GM04503 (cell line): ENCODE results near the gene FRS2.
A peak's percentile ranks its signal among the peaks of the same experiment; 100 is the strongest.

Source experiments
- DNase-seq: peaks from one replicate; pipeline ENCODE4 v3.0.0-alpha.2; 2012; ENCODE audit warnings: low read depth

FRS2 gene

DNA sequence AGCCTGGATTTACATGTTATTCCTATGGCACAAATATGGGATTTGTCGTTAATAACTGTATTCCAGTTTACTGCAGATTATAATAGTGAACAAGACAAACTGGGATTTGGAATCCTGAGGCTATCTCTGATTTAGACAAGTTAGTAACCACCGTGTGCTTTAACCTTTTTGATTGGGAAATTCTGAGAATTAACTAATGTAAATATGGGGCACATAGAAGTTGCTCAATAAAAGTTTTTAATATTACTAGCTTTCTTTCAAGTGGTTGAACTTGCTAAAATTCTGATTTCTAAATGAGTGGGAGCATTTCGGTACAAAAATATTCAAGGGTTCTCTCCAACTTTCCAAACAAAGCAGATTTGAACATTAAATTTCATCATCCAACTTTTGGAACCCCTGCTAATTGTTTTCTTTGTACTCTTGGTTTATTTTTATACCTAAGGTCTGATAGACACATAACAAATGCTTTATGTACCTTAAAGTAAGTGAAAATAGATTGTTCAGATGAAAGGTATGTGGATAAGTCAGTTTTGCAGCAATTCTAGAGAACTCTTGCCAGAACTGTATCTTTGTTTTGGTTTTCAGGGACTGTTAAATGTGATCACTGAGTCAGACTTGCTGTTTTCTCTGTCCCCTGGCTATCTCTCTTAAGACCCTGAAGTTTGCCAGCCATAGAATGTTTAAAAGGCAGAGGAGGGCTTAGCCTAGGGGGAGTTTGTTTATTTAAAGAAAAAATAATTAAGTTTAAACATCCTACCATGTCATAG, 57.5 kb downstream of the FRS2 start:
- DNase-seq = peak; percentile 61

DNA sequence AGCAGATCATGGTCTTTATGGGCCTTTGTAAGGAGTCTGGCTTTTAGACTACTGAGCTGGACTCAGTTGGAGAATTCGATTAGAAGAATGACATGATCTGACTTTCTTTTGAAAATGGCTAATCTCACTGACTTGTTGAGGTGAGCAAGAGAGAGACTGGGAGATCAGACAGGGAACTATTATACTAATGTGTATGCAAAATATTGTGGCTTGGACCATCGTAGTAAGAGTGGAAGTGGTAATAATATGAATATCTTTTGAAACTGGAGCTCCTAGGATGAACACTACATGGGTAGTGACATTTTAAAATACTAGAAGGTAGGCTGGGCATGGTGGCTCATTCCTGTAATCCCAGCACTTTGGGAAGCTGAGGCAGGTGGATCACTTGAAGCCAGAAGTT, 58.8 kb downstream of the FRS2 start:
- DNase-seq = no peak

DNA sequence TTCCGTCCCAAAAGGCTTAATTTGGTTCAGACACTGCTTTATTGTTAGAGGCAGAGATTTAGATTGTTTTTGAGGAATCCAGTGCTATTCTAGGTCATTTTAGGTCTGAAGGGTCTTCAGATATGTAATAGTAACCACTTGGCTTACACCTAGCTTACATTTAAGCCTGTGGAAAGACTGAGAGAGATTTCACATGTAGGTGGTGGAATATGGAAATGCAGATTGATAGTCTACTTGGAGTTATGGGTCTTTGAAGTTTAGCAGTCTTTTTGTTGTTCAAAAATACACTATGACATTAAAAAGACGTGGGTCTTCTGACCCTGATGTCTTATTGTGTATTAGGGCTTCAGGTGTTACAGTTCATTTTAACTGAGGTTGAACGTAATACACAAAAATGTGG, 63.7 kb downstream of the FRS2 start:
- no peak for DNase-seq

DNA sequence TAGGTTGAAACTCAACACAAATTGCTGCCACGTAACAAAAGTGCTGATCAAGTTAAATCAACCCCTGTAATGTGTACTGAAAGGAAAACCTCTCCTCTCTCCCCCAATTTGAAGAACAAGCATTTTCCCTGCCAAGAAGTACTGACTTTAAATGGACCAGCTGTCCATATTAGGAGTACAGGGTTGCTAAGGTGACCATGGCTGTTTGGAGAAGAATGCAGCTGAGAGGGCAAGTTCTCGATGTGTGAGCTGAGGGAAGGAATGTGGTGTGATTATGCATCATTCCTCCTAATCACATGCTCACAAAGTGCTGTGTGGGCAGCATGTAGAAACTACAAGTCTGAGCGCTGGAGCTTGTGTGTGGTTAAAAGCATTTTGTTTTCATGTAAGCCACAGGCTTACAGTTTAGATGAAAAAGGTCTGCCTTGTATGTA, 64.2 kb downstream of the FRS2 start:
- peak; percentile 98 for DNase-seq

- DNase-seq = no peak
Measured at GRCh38 chr12:69540987-69541386, 70.8 kb downstream of the FRS2 start.

GRCh38 chr12:69544087-69544486, 73.9 kb downstream of the FRS2 start:
- no peak for DNase-seq

GRCh38 chr12:69545081-69545480, 74.9 kb downstream of the FRS2 start:
- no peak for DNase-seq

- DNase-seq = no peak
Measured at GRCh38 chr12:69546693-69547438, 76.7 kb downstream of the FRS2 start.

- no peak for DNase-seq
Measured at GRCh38 chr12:69548687-69549086, 78.5 kb downstream of the FRS2 start.

- no peak for DNase-seq
Measured at GRCh38 chr12:69550569-69551350, 80.6 kb downstream of the FRS2 start.

DNA sequence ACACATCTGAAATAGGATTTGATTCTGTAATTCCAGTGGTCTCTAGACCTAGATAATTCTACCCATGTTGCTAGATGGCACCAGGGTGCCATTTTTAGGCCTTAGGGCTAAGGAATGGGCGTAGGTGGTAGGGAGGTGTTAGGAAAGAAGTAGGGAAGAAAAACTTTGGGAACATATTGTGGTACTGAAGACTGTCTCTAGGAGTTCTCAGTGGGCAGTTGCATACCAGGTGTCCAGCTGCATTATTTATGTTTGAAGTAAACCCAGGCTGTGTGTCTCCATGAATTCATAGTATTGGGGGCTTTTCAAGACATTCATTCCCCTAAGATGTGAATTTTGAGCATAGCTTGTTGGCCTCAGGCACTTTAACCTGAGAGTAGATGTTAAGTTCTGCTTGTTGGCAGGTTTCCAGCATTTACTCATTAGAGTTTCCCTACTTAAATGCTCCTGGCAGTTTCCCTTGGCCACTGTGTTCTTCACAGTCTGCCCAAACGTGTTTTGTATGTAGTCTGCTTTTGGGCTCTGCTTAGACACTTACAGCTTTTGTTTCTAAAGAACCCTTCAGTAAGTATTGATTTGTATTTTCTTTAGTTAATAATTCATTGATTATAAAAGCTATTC, 83.5 kb downstream of the FRS2 start:
- no peak for DNase-seq

DNA sequence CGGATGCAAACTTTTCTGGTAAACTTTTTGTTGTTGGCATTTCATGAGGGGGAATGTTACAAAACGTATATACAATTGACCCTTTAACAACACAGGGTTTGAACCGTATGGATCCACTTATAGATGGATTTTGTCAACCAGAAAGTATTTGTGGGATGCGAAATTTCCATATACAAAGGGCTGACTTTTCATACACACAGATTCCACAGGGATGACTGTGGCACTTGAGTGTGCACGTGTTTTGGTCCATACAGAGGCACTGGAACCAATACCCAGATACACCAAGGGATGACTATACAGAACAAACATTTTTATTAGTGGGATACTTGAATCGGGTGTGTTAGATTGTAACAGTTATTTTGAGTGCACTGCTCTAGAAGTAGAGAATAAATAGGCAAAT, 85.3 kb downstream of the FRS2 start:
- peak; percentile 79 for DNase-seq

DNA sequence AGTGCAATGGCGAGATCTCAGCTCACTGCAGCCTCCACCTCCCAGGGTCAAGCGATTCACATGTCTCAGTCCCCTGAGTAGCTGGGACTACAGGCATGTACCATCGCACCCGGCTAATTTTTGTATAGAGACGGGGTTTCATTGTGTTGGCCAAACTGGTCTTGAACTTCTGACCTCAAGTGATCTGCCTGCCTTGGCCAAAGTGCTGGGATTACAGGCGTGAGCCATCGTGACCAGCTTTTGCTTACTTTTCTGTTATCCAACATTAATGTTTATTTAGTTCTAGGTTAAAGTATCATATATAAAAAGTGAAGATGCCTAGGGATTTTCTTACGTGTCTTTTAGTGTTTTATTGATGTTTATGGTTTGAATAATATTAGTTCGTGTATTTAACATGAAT, 86.2 kb downstream of the FRS2 start:
- DNase-seq = no peak

- DNase-seq = no peak
Measured at GRCh38 chr12:69563166-69563762, 93.1 kb downstream of the FRS2 start.

DNA sequence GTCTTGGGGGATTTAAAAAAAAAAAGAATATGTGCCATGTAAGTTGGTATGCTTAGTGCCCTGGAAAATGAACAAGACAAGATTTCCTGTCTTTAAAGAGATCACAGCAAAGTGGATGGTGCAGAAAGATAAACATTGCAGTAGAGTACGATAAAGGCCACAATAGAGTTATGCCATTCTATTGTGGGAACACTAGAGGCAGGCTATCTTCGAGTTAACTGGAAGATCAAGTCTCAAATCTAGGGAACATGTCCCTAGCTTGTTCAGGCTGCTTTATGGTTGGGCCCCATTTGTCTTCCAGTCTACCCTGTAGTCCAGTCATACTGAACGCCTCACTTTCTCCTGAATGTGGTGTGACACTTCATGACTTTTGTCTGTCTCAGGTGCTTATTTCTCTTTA, 96.4 kb downstream of the FRS2 start:
- DNase-seq = no peak

DNA sequence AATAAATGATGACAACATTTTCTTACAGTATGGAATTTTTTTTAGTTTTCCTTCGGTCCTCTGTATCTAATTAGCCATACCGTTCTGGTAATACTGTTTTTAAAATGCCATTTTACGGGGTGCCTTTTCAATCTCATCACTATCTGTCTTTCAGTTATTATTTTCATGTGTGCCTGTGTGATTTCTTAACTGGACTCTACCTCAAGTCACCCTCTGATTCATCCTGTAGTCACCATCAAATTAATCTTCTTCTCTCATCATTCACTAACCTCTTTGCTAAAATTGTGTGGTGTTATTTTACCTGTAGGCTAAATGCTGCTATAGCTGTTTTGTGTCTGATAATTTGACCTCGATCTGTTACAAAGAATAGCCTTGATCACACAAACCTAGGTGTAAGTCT, 99.0 kb downstream of the FRS2 start:
- peak; percentile 16 for DNase-seq

GRCh38 chr12:69570000-69570516, 99.9 kb downstream of the FRS2 start:
- peak; percentile 65 for DNase-seq

- DNase-seq = peak; percentile 16
Measured at GRCh38 chr12:69570545-69571399, 100.6 kb downstream of the FRS2 start.

DNA sequence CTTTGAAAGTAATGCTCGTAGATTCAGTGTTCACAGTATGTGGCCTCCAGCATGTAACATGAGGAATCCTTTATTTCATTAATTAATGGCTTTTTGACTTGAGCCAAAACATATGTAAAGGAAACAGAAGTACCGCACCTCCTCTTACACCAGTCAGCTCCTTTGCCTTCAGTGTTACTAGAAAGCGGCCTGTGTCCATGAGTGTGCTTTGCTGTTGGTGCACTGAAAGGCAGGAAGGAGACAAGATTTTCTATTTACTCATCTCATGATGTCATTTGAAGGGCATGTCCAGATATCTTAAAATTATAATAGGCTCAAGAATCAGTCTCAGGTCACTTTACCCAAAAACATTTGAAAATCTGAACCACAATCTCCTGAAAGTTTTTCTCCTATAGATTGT, 105.2 kb downstream of the FRS2 start:
- DNase-seq = no peak

GRCh38 chr12:69578283-69578682, 108.1 kb downstream of the FRS2 start:
- DNase-seq = no peak

GRCh38 chr12:69579029-69579428, 108.8 kb downstream of the FRS2 start:
- DNase-seq = no peak
